GM19463 (cell line): ENCODE results near the gene HOXA4.
A peak's percentile ranks its signal among the peaks of the same experiment; 100 is the strongest.

Experiments
- ATAC-seq: cut with Tn5 transposase; IDR thresholded peaks from one replicate; pipeline ENCODE4 v1.9.1; 2021; ENCODE audit warnings: mild to moderate bottlenecking, moderate library complexity; ENCODE audit not compliant: unreplicated experiment

Gene HOXA4

DNA sequence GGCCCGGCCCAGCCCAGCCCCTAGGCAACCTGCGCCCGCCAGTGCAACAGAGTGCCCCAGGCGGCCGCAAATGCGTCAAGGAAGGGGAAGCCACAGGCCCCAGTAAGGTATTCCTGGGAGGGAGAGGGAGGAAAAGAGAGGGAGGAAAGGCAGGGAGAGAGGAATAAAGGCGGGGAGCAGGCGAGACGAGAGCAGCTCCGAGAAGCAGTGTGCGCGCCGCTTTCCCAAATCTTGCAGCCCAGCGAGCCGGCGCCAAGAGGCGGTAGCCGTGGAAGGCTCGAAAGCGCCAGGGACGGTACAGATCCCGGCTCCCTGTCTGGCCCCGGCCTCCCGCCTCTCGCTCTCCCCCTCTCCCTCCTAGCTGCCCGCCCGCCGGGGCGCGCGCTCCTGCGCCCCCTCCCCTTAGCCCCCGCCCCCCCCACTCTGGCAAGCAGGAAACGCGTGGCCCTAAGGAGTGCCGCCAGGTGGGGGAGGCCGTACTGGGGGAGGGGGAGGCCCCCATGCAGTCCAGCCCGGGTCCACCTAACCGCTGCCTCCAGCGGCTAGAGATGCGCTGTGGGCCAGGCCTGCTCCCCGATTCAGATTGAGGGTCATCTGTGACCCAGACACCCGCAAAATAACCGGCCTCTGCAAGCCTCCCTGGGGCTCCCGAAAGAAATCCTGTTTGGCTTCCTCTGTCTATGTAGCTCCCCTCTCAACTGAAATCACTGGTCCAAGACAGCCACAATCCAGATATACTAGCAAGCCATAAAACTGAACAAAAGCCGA, 39.3 kb upstream of the HOXA4 start:
- no peak for ATAC-seq

DNA sequence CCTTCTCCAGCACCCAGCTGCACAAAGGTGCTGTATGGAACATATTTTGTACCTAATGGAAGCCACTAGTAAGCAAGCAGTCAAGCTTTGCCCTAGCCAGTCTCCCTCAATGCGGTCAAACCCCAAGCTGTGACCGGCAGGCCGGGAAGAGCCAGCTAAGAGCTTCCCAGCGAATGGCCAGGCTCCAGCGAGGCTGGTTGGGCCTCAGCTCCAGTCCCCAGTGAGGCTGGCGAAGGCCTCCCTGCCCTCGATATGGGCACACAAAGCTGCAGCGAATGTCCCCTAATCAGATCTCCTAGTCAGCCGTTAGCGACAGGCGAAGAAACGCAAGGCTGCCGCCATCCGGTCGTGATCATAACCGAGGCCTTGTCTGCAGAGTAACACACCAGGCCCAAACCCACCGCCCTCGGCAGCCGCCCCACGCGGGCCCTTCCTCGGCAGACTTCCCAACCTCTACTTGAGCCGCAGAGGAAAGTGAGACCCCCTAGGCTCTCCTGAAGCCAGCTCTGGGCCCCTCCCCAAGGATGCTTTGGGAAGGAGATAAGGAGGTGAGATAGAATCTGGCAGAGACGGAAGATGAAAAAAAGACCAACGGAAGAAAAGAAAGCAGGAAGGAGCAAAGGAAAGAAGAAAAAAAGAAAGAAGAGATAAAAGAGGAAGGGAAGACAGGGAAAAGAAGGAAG, 37.8 kb upstream of the HOXA4 start:
- ATAC-seq: no peak

DNA sequence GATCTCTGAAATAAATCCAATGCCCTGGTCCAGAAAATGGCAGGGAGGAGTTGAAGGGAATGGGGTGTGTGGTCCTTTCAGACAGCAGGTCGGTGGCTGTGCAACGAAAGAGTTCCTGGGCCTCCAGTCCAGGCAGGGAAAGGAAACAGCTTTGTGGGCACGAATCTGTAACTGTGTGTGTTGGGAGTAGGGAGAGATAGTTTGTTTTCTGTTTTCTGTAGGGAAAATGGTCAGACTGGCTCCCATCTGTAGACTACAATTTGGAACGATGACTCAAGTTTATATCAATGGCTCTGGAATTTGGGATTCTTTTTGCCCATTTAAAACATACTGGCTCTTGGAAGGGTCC, 37.3 kb upstream of the HOXA4 start:
- no peak for ATAC-seq

DNA sequence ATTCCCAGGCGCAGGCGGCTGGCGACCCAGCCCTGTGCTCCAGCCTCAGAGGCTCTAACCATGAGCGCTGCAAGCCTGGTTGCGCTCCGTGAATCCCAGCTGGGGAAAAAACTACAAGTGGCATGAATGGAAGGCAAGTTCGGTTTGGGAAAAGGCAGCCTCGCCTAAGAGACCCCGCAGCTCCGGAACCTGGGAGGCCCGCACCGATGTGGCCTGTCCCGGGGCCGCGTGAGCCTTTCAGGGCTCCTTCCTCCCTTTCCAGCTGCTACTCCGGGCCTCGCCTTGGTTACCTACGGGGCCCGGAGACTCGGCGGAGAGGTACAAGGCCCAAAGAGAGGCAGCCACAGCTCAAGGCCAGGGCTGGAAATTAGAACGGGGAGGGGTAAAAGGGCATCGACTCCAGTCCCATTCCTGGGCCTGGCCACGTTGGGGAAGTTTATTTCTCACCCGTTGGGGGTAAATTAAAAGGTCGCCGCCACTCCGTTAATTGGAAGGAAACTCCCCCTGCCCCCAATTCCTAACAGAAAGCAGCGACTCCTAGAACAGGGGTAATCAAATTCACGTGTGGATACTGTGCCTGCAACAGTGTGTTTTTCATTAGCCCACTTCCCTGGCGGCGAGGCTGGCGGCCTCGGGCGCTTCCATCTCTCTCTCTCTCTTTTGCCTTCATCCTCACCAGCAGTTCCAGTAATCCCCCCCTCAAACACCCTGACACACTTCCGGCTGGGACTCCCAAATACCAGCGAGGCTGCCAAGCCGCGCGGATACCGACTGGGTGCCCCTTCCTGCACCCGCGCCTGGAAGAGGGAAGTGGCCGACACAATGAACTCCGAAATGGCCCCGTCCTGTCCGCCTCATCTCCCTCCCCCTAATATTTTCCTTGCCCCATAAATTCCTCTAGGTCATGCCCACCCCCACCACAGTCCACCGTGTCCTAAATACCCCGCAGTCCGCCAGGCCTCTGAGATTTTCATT, 36.3 kb upstream of the HOXA4 start:
- ATAC-seq: no peak

DNA sequence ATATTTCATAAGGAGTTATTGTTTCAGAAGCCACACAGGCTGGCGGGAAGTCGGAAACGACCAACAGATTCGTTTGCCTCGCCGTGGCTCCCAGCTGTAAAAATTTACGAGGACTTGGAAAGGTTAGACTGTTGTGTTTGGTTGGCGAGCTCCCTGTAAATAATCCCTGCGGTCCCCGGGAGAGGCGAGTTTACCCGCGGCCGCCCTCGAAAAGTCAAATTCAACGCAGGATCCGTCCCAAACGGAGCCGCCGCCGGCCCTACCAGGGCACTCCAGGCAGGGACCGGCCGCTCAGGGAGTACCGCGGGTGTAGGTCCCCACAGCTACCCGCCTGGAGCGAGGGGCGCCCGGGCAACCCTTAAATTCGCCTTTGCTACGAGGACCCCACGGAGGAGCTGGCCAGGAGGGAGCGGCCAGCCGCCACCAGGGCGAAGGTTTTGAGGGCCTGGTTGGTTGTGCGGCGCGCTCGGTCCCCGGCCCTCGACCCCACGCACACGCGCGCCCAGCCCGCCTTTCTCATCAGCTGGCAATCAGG, 35.5 kb upstream of the HOXA4 start:
- no peak for ATAC-seq

DNA sequence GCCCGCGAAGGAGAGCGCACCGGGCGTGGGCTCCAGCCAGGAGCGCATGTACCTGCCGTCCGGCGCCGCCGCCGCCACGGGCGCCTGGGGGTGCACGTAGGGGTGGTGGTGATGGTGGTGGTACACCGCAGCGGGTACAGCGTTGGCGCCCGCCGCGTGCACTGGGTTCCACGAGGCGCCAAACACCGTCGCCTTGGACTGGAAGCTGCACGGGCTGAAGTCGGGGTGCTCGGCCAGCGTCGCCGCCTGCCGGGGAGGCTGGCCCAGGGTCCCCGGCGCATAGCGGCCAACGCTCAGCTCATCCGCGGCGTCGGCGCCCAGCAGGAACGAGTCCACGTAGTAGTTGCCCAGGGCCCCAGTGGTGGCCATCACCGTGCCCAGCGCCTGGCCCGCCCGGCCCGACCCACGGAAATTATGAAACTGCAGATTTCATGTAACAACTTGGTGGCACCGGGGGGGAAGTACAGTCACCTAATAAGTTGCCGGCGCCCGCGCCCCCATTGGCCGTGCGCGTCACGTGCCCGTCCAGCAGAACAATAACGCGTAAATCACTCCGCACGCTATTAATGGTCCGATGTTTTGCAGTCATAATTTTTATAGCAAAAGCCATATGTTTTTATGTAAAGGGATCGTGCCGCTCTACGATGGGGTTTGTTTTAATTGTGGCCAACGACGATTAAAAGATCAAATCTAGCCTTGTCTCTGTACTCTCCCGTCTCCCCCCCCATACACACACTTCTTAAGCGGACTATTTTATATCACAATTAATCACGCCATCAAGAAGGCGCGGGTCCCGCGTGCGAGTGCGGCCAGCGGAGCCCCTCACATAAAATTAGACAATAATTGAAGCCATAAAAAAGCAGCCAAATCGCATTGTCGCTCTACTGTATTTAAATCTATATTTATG, 34.8 kb upstream of the HOXA4 start, which contains the start of gene HOXA9:
HOXA9 (minus strand) TSS at position 449 of the 907 bp plus-strand sequence; CDS start at position 369, 80 bp downstream.
- no peak for ATAC-seq

DNA sequence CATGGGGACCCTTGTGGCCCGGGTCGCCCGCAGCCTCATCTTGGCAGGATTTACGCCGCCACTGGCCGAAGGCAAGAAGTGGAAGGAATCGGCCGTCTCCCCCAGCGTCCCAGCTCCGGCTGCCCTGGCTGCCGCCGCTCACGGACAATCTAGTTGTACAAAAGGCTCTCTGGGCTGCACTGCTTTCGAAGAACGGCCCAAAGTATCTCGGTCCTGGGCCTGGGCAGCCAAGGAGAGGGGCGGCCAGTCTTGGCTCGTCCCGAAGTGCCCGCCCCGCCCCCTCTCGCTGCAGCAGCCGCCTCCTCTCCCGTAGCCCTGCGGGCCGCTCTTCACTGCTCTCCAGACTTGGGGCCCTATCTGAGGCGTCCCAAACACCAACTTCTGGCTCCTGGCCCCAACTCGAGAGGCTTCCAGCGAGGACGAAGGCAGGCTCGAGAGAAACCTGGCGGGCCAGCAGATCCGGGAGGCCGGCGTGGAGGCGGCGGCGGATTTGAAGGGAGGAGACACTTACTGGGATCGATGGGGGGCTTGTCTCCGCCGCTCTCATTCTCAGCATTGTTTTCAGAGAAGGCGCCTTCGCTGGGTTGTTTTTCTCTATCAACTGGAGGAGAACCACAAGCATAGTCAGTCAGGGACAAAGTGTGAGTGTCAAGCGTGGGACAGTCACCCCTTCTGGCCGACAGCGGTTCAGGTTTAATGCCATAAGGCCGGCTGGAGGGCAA, 34.0 kb upstream of the HOXA4 start:
- no peak for ATAC-seq

DNA sequence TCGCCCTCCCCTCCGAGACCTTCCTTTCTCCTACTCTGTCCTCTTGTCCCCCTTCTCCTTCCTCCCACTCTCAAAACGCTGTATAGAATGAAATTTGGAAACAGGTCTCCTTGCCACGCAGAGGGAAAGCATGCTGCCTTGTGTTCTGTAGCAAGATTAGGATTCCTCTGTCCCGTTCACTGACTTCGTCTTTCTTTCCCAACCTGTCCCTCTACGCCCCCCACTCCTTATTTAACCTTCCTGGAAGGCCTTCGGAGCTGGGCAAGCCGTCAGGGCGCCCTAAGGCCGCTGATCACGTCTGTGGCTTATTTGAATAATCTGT, 33.4 kb upstream of the HOXA4 start:
- no peak for ATAC-seq

DNA sequence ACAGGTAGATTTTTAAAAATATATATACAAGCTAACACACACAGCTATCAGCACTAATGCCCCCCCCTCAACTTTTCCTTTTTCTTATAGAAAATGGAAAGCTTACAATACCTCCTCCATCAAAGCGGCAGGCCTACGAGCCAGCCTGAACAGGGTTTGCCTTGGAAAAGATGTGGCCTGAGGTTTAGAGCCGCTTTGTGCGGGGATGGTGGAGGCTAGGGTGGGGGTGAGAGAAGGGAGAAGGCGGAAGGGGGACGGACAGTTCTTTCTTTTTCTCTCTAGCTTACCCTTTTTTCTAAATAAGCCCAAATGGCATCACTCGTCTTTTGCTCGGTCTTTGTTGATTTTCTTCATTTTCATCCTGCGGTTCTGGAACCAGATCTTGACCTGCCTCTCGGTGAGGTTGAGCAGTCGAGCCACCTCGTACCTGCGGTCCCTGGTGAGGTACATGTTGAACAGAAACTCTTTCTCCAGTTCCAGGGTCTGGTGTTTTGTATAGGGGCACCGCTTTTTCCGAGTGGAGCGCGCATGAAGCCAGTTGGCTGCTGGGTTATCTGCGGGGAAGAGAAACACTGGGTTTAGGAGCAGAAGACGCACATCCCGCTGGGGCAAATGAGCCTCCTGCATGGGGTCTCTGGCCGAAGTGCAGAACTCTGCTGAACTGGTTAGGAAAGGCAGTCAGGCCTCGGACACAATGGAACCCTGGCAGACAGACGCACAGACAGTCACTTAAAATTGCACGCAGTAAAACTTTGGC, 32.9 kb upstream of the HOXA4 start:
- ATAC-seq: no peak

DNA sequence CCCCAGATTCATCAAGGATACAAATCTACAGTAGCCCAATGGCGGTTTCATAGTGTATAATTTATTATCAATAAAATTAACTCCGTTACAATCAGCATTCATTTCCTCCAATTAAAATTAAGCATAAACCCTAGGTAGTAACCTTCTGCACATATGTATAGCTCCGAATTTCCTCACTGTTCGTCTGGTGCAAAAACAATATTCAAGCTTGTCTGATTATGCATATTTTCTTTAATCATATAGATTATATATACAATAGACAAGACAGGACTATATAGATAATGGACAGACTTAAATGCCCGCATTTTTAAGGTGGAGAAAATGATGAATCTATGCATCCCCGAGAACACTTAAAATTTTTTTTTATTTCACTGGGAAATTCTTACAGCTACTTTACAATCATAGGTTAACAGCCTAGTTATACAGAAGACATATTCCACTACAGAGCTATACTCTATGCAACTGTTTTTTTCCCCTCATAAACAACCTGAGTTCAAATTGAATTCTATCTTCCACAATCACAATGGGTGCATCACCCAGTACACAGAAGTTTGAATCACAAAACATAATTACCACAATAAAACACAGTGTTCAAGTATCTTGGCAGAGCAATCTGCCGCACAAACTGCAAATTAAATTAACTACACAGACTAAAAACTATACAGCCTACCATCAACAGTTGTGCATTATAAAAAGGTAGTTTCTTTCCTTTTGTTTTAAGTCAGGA, 32.2 kb upstream of the HOXA4 start:
- no peak for ATAC-seq

DNA sequence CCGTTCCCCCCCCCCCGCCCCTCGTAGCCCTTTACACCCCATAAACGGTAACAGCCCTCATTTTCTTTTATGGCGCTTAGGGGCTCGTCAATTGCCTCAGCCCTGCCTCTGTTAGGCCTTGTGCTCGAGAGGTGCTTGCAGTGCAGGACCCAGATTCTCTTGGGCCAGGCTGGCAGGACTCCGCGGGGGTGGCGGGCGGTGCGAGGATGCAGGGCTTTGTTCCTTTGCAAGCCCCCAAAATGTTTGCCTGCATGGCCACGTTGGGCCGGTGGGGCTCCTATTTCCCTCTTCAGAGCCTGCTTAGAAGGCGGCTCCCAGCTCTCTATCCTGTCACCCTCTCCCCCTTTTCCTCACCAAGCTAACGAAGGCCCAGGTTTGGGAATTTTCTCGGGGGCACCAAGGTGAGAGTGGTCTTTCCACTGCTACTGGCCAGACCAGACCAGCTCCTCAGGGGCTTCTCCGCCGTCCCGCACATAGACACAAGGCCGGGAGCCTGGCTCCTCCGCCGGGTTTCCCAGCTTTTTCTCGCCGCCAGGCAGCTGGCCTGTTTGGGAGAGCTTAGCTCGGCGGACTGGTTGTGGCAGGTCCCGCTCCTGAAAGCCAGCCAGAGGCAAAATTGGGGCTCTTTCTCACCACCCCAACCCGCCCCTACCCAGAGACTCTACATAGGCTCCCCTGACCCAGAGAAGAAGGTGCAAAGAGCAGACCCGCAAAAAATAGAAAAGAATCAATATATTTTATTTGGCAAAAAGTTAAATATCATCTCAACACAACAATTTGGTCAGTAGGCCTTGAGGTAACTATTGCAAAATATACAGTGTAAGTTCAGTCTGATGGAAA, 31.4 kb upstream of the HOXA4 start:
- no peak for ATAC-seq

DNA sequence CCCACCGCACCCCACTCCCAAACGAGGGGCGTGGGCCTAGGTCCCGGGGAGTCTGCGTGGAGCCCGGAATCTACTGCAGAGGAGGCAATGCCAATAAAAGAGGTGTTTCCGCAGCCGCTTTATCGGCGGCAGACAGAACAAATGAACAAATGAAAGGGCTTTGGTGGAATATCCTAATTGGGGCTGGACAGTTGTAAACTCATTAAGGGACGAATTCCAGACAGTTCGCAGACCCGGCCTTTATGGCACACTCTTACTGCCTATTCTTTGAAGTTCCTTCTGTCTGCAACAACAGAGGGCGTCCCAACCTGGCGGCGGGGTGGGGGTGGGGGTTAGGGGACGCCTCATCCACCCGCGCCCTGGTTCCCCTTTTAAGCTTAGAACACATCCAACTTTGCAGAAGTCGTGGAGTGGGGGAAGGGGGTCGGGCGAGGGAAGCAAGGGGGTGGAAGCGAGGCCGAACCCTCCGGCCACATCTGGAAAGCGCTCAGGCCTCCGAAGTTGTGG, 30.7 kb upstream of the HOXA4 start:
- no peak for ATAC-seq

DNA sequence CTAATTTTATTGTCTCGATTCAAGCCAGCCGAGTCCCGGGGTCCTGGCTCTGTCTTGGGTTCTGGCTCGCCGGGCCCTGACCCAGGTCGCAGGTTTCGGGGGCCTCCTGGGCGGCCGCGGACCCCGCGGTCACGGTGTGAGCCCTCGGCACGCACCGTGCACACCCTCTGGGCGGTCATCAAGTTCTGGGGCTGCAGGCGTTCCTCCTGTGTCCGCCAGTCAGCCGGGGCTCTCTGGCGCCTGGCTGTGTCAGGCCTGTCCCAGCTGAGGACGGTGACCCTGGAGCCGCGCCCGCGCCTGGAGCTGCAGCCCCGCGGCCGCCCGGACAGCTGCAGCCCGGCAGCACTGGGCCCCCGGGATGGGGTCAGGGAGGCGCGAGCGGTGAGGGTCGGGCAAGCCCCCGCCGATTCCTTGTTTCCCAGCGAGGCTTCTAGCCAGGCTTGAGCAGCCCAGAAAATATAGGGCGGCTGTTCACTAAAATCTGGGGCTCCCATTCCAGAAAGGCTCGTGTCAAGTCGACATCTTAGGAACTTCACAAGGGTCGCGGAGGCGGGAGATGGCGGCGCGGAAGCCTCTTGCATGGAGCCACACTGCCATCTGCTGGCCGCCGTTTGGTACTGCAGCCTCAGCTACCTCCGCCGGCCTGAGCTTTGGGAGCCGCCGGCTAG, 30.1 kb upstream of the HOXA4 start:
- ATAC-seq: peak; percentile 62

DNA sequence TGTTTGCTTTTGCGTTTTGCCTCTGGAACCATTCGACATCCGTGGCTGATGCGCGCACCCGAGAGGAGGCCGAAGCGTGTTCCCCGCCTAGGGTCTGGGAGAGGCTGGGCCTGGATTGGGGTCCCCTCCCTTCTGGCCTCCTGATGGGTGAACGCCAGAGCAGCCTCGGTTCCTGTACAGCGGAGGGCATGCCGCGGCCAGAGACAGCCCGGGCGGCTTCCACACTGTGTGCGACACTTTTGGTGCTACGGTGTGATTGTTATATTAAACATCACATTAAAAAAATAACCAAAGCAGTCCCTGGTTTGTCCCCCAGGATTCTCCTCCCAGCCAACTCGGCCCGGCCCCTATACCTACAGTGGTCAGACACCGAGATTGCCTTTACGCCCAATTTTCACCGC, 29.6 kb upstream of the HOXA4 start:
- ATAC-seq: no peak

DNA sequence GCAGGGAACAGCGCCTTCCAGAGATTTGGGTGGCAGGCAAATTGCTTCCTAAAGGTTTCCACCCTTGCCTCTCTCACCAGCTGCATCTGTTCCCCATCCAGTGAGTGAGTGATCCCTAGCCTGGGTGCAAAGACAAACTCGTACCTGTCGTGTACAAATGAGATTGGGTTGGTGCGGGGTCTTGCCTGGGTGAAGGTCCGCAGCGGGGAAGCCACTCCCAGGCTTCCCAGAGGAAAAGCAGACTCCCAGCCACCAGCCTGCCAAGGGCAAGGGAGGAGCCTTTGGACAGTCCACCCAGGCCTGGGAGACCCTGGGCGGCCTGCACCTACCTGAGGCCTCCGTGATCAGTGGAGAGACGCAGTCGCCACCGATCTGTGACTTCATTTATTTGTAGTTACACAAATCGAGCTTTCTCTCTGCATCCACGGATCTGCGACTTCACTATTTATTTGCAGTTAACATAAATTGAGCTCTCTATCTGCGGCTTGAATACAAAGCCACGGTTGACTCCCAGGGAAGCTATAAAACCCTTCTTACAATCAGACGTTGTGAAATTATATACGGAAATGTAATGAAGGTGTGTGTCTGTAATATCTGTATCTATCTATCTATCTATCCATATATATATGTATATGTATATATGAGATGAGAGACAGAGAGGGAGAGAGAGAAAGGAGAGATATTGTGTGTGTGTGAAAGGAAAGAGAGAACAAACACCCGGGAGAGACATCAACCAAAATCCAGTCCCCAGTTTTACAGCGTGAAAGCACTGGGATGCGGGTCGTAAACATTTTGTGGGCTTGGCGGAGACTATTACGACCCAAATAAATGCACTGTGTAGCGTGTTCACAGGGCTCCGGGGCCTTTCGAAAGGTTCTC, 28.9 kb upstream of the HOXA4 start:
- ATAC-seq: no peak
